ENCODE measurements around the gene HYAL3.
A peak's percentile ranks its signal among the peaks of the same experiment; 100 is the strongest.
"Not testable (repeated sequence)": the region's sequence is repeated elsewhere in the genome, so short reads cannot be mapped to it uniquely, and the experiment has no call there.

HYAL3 gene

GRCh38 chr3:50314342-50314741 lies 15.1 kb upstream of the HYAL3 start:
- no peak for DNase-seq (ENCODE audit: low spot score)

DNA sequence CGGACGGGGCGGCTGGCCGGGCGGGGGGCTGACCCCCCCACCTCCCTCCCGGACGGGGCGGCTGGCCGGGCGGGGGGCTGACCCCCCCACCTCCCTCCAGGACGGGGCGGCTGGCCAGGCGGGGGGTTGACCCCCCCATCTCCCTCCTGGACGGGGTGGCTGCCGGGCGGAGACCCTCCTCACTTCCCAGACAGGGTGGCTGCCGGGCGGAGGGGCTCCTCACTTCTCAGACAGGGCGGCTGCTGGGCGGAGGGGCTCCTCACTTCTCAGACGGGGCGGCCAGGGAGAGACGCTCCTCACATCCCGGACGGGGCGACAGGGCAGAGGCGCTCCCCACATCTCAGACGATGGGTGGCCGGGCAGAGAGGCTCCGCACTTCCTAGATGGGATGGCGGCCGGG lies 12.8 kb upstream of the HYAL3 start:
- not testable (repeated sequence) for DNase-seq (ENCODE audit: low spot score)

DNA sequence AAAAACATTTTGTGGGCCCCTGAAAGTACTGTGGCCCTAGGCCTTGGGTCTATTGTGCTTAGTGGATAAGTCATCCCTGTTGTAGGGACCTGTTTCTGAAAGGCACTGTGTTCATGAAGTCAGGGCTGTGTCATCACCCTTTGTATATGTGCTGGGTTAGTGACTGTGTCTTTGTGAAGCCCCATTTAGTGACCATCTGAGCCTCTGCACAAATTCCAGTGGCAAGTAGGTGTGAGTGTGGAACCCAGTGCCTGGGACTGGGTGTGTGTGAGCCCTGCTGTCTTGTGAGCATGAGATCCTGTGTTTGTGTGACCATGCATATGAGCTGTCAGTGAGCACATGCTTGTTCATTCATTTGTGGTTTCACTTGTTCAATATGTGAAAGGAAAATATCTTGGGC lies 5.4 kb upstream of the HYAL3 start:
- DNase-seq (ENCODE audit: low spot score), result no peak

GRCh38 chr3:50303013-50303815 lies 4.0 kb upstream of the HYAL3 start, which contains the start of gene HYAL1:
Gene HYAL1, minus strand, starts transcription at chr3:50303574. Its CDS starts 618 bp downstream, at chr3:50302956.
- peak; percentile 60 for DNase-seq (ENCODE audit: low spot score)

GRCh38 chr3:50302095-50303012 lies 3.1 kb upstream of the HYAL3 start:
- no peak for DNase-seq (ENCODE audit: low spot score)

DNA sequence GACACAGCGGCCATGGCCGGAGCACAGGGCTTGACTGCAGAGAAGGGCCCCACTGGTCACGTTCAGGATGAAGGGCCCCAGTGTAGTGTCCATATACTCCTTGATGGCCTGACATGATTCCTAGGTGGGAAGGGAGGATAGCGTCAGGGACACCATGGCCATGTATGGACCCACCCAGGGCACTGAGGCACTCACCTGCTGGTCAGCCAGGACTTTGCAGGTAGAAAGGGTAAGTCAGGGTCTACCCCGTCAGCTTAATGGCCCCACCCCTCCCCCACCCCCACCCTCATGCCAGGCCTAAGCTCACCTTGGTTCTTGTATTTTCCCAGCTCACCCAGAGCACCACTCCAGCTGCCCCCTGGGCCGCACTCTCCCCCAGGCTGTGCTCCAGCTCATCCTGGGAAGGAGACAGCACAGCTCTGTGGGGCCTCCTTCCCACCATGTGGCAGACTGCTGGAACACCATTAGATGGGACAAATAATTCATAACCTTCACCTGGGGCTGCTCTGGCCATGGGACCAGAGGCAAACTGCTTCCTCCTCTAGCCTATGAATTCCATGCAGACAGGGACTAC lies 1.6 kb upstream of the HYAL3 start:
- no peak for DNase-seq (ENCODE audit: low spot score)

DNA sequence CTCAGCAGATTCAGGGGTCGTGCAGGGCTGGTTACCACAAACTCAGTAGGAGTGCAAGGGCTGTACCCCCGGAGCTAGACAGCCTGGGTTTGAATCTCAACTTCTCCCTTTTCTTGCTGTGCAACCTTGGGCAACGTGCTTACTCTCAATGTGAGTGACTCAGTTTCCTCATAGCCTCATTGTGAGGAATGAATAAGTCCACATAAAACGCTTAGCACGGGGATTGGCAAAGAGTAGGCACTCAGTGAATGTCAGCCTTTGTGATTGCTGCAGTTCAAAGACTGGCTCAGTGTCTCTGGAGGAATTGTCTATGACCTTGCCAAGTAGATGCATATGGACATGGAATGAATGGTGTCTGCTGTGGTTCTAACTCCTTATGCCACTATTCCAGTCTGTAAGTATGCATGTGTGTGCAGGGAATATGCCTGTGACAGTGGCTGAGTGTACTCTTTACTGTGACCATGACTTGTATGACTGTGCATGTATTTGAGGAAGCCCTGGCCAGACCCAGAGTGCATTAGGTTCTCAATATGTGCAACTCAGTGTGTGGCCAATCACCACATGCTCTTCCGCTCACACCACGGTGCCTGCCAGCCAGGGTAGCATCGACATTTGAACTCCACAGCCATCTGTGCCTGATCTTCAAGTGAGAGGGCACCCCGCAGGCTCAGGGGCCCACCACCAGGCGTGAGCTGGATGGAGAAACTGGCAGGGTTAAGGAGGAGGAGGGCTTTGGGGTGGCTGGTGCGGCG lies 900 bp upstream of the HYAL3 start:
- DNase-seq (ENCODE audit: low spot score), result no peak

- no peak for DNase-seq (ENCODE audit: low spot score)
Observed at GRCh38 chr3:50299638-50299928, 378 bp upstream of the HYAL3 start.

DNA sequence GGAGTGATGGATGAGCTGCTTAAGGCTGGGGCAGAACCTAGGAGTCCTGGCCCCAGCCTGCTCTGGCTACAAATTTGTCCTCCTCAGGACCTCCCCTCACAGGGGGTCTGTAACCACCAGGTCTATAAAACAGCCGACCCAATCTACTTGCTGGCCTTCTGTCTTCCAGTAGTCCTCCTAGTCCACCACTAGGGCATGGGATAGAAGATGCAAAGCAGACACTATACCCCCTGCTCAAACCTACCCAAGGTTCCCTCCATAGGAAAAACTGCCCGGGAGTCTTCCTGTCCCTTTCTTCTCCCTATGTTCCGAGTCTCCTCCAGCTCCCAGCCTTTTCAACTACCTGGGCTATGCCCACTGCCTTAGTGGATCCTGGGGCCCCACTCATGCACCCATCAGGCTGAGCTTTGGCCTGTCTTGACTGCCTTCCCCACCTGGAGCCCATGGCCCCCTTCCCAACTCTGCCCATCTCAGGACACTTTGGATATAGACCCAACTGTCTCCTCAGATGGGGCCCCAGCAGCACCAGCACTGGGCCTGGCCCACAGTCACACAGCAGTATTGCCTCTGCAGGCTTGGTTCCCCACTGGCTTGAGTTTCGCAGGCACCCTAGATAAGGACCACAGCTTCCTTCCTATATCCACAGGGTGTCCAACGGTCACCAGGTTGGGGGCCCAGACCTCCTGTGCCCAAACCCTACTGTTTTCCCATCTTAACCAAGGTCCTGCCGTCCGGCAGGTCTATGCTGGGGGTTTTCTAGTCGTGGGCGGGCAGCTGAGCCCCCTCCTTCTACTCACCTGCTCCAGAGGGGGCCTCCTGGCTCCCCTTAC lies 1.1 kb downstream of the HYAL3 start:
- DNase-seq (ENCODE audit: low spot score), result no peak

- no peak for DNase-seq (ENCODE audit: low spot score)
Observed at GRCh38 chr3:50297384-50297775, 1.8 kb downstream of the HYAL3 start.

DNA sequence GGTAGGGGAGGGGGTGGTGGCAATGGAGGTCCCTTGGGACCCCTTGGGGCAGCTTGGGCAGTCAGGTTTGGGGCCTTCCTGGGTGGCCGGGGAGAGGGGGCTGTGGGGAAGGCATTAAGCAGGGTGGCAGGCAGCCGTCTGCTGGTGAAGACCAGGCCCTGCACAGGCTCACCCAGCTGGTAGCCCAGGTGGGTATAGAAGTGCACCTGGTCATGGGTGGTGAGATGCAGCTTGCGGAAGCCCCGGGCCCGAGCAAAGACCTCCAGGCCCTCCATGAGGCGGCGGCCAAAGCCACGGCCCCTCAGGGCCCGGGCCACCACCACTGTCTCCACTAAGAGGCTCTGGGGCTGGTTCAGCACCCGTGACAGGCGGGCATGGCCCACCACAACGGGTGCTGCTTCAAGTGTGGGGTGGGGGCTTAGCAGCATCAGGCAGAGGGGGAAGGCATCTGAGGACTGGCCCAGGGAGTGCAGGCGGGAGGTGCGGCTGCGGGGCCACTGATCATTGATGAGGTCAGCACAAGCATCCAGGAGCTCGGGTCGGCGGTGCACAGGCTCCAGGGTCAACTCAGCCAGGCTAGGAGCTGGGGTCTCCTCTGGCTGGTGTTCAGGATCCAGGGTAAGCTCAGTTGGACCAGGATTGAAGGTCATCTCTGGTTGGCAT lies 2.4 kb downstream of the HYAL3 start:
- DNase-seq (ENCODE audit: low spot score), result no peak

DNA sequence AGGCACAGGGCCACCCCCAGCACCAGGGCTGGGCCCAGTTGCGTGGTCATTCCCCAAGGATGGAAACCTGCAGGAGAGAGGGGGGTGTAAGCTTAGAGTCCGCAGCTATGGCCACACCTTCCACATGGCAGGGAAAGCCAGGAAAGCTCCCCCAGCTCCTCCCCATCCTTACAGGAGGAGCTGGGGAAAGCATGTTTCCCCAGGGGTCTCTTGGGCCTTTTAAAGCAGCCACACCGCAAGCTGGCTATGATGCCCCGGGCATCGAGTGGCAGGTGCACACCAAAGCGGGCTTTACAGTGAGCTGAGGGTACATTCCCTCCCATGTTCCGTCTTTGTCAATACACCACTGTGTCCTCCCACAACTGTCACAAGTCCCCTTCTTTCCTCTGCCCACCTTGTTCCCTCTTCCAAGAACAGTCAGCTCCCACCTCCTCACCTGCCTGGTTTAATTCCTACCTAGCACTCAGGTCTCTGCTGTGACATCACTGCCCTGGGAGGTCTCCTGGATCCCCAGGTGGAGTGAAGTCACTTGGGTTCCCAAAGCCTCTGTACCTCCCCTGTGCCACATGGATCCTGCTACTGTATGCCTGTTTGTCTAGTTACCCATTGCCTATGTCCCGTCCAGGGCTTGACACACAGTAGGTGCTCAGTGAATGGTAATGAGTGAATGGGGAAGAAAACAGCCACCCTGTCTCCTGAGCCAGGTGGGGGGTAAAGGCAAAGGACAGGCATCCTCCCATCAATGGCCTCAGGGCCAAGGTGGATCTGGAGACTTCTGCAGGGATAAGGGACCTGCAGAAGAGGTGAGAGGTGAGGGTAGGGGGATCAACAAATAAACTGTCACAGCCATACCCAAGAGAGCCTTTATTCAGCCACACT lies 3.4 kb downstream of the HYAL3 start:
- no peak for DNase-seq (ENCODE audit: low spot score)

GRCh38 chr3:50294492-50295403 lies 4.5 kb downstream of the HYAL3 start:
- DNase-seq (ENCODE audit: low spot score), result no peak

- DNase-seq (ENCODE audit: low spot score), result no peak
Observed at GRCh38 chr3:50294089-50294488, 5.1 kb downstream of the HYAL3 start.

- DNase-seq (ENCODE audit: low spot score), result no peak
Observed at GRCh38 chr3:50293079-50293801, 6.0 kb downstream of the HYAL3 start.

- DNase-seq (ENCODE audit: low spot score), result peak; percentile 98
Observed at GRCh38 chr3:50292159-50293078, 6.8 kb downstream of the HYAL3 start, which contains the start of gene IFRD2. Gene IFRD2, minus strand, starts transcription at chr3:50292429. Its CDS starts 155 bp downstream, at chr3:50292274.

Measured in SW480 (cell line).